Upper lobe of left lung (tissue), 4 donors: ENCODE data around the gene FANCC.

Source experiments
- EP300 ChIP-seq, 4 donors: sonication (generic); formaldehyde crosslinking; IDR thresholded peaks; one replicate each; pipeline ENCODE4 v1.5.1; 2017; ENCODE audit warnings: antibody characterized with exemption in 4 of 4, control low read depth in 2 of 4
- POLR2A ChIP-seq, 4 donors: fragments of 450-650 bp; IDR thresholded peaks; one replicate each; pipeline ENCODE4 v1.5.1; 2016 to 2017; ENCODE audit warnings: antibody characterized with exemption in 4 of 4, mild to moderate bottlenecking in 2 of 4
- TF ChIP-seq, protein P1 (sequence below), 6 experiments: fragments of 450-650 bp in 4 of 6; fragments of 200-600 bp in 2 of 6; sonication (generic) in 2 of 6; IDR thresholded peaks; one replicate each; pipeline ENCODE4 v1.5.1; 2016 to 2019; ENCODE audit warnings: antibody characterized with exemption in 6 of 6

DNA sequence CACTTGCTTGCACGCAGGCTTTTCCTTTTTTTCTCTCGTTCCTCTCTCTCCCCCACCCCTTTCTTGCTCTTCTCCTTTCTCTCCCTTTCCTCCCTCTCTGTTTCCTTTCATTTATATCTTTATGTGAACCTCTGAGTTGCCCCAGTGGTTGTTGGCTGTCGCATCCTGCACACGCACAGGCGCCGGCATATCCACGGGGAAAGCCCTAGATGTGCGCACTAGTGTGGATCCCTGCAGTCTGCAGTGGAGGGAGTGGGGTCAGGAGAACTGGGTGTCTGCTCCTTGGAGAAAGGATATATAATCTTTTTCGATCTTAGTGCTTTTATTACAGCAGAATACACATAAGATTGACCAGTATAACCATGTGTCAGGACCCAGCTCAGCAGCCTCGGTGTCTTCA lies 223.5 kb downstream of the FANCC start:
- TF ChIP-seq, protein P1, sequence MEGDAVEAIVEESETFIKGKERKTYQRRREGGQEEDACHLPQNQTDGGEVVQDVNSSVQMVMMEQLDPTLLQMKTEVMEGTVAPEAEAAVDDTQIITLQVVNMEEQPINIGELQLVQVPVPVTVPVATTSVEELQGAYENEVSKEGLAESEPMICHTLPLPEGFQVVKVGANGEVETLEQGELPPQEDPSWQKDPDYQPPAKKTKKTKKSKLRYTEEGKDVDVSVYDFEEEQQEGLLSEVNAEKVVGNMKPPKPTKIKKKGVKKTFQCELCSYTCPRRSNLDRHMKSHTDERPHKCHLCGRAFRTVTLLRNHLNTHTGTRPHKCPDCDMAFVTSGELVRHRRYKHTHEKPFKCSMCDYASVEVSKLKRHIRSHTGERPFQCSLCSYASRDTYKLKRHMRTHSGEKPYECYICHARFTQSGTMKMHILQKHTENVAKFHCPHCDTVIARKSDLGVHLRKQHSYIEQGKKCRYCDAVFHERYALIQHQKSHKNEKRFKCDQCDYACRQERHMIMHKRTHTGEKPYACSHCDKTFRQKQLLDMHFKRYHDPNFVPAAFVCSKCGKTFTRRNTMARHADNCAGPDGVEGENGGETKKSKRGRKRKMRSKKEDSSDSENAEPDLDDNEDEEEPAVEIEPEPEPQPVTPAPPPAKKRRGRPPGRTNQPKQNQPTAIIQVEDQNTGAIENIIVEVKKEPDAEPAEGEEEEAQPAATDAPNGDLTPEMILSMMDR (IDR thresholded peaks at IDR 0.05), result no peak
- TF ChIP-seq EP300 (IDR thresholded peaks at IDR 0.05) (no peak), POLR2A (IDR thresholded peaks at IDR 0.05) (no peak)
